Measurements from ENCODE around the gene METRN. TPM values are rescaled to one million over a fixed set of nuclear protein-coding genes. Genes with fewer than 3 reads are reported as not detected.

The METRN gene
- total RNA-seq, 4 donors from 2014 or later: 4.0 to 33.8 (median 8.9) TPM

GRCh38 chr16:726438-727290 lies 11.7 kb downstream of the METRN start, which contains the start of the genes CCDC78 and HAGHL:
TSS of gene CCDC78 (minus strand) at chr16:726443. CDS start at chr16:726367, 76 bp downstream.
TSS of gene HAGHL (plus strand) at chr16:727106. CDS start at chr16:727510, 404 bp downstream.
- Histone ChIP-seq H3K36me3 (peaks cover 0 to 3% (median 0%) of the 10 kb centered on the region in 3 donors), H3K27ac (peak within 1 kb of the TSS; percentile 46 to 91 (median 68)), H3K9me3 (no peaks in the 10 kb centered on the region), H3K27me3 (peaks cover 0 to 25% of the 10 kb centered on the region in 2 donors), H3K4me3 (peak within 1 kb of the TSS; percentile 61 to 66 (median 64)), H3K4me1 (peaks cover 0 to 37% (median 14%) of the 10 kb centered on the region in 4 donors)
- DNase-seq: peak; percentile 65 to 90 (median 83)
- TF ChIP-seq POLR2A (IDR thresholded peaks at IDR 0.05): no peak
- TF ChIP-seq CTCF (IDR thresholded peaks at IDR 0.05): no peak

DNA sequence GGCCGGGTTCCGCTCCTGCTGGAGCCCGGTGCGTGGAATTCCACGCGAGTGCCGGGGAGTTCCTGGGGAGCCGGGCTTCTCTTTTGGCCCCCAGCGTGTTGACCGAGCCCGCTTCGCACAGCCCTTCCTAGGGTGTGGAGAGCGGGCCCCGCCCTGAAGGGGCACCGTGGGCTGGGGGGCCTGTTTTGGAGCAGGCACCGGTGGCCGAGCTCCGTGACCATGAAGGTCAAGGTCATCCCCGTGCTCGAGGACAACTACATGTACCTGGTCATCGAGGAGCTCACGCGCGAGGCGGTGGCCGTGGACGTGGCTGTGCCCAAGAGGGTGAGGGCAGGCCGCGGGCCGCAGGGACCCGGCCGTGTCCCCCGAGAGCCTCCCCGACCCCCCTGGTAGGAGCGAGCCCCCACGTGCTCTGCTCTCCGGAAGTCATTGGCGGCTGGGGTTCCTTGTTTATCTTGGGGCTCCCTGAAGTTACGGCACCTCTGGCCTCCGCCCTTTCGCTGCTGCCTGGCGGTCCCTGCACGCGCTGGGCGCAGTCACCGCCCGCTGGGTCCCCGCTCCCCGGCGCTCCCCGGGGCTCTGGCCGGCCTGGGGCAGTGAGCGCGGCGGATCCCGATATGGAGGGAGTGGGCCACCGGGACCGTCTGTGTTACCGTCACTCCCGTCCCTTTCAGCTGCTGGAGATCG lies 12.5 kb downstream of the METRN start:
- Histone ChIP-seq H3K27me3 (peaks cover 0 to 25% of the 10 kb centered on the region in 2 donors), H3K4me3 (peak overlapping the region; percentile 61 to 66 (median 64)), H3K9me3 (no peaks in the 10 kb centered on the region), H3K4me1 (peaks cover 0 to 31% (median 11%) of the 10 kb centered on the region in 4 donors), H3K27ac (peak overlapping the region; percentile 46 to 91 (median 68)), H3K36me3 (peaks cover 0 to 7% (median 0%) of the 10 kb centered on the region in 3 donors)
- no peak for TF ChIP-seq CTCF (IDR thresholded peaks at IDR 0.05)
- DNase-seq: peak in 2 of 3 donors; percentile 73 to 78

DNA sequence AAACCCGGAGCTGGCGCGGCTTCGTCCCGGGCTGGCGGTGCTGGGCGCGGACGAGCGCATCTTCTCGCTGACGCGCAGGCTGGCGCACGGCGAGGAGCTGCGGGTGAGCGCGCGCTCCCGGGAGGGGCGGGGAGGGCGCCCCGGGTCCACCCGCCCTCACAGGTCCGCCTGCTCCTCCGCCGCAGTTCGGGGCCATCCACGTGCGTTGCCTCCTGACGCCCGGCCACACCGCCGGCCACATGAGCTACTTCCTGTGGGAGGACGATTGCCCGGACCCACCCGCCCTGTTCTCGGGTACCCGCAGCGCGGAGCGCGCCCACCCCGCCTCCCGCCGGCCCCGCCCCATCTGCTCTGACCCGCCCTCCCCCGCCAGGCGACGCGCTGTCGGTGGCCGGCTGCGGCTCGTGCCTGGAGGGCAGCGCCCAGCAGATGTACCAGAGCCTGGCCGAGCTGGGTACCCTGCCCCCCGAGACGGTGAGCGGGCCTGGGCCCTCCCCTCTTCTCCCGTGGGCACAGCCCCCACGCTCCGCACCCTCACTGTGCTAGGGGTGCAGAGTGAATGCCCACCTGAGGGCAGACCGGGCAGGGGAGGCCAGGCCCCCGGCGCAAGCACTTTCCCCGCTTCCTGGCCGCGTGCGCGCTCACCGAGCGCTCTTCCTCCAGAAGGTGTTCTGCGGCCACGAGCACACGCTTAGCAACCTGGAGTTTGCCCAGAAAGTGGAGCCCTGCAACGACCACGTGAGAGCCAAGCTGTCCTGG lies 13.4 kb downstream of the METRN start:
- peak; percentile 78 to 91 (median 83) for DNase-seq
- Histone ChIP-seq H3K27me3 (peaks cover 0 to 25% of the 10 kb centered on the region in 2 donors), H3K4me3 (peak overlapping the region; percentile 61 to 66 (median 64)), H3K4me1 (peaks cover 0 to 31% (median 11%) of the 10 kb centered on the region in 4 donors), H3K27ac (peak overlapping the region; percentile 46 to 91 (median 68)), H3K36me3 (peaks cover 0 to 16% (median 0%) of the 10 kb centered on the region in 3 donors), H3K9me3 (no peaks in the 10 kb centered on the region)
- TF ChIP-seq POLR2A (IDR thresholded peaks at IDR 0.05) (no peak), CTCF (IDR thresholded peaks at IDR 0.05) (no peak)

DNA sequence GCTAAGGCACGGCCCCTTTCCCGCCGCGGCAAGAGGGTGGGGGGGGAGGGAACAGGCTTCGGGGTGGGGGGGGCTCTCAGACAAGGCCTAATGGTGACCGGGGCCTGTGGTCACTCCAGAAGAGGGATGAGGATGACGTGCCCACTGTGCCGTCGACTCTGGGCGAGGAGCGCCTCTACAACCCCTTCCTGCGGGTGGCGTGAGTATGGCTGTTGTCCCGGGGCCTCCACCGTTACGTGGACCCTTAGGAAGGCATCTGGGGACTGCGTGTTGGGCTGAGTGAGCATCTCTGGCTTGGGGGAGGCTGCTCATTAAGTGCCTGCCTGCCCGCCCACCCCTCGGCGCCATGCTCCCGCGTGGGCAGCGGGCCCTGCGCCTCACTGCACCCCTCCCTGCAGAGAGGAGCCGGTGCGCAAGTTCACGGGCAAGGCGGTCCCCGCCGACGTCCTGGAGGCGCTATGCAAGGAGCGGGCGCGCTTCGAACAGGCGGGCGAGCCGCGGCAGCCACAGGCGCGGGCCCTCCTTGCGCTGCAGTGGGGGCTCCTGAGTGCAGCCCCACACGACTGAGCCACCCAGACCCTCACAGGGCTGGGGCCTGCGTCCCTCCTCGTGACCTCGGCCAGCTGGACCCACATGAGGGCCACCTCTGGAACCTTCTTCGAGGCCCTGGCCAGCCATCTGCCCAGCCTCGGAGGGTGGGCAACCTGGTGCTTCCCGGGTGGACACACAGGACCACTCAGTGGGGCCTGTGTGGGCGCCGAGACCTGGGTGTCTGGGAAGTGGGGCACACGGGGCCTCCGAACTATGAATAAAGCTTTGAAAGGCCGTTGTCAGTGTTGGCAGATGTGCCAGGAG lies 14.2 kb downstream of the METRN start:
- no peaks in the 10 kb centered on the region for H3K9me3 ChIP-seq
- peaks cover 0 to 31% (median 11%) of the 10 kb centered on the region in 4 donors for H3K4me1 ChIP-seq
- H3K27me3 ChIP-seq: peaks cover 0 to 25% of the 10 kb centered on the region in 2 donors
- peak overlapping the region in 2 of 4 donors; percentile 65 to 66 for H3K4me3 ChIP-seq
- H3K36me3 ChIP-seq: peaks cover 0 to 24% (median 0%) of the 10 kb centered on the region in 3 donors
- peak overlapping the region in 1 of 4 donors; percentile 88 for H3K27ac ChIP-seq
- TF ChIP-seq CTCF (IDR thresholded peaks at IDR 0.05): no peak
- TF ChIP-seq POLR2A (IDR thresholded peaks at IDR 0.05): no peak
- no peak for DNase-seq

Measured in Peyer's patch (tissue), 4 donors.